ENCODE data around the gene HSPA14. TPM values are rescaled to one million over a fixed set of nuclear protein-coding genes. Genes with fewer than 3 reads are reported as not detected.
"Not testable (repeated sequence)": the region's sequence is repeated elsewhere in the genome, so short reads cannot be mapped to it uniquely, and the experiment has no call there.

HSPA14 gene
- total and polyA plus RNA-seq, 4 donors: 14.8 to 17.7 (median 16.5) TPM

GRCh38 chr10:14859043-14859442 lies 20.9 kb downstream of the HSPA14 start:
- WGBS (ENCODE audit: insufficient coverage): 88% methylated on average over 3 of the region's 5 CpGs
- no peak overlapping the region for H3K4me3 ChIP-seq (ENCODE audit: low read depth, low read length)
- DNase-seq (ENCODE audit: low read depth in 4 of 6, low spot score in 6 of 6): no peak
- no peak overlapping the region for H3K27ac ChIP-seq (ENCODE audit: low read depth, low read length)
- no peaks in the 10 kb centered on the region for H3K4me1 ChIP-seq (ENCODE audit: control insufficient read depth, insufficient read depth, low read length)
- H3K9me3 ChIP-seq (ENCODE audit: control insufficient read depth, insufficient read depth, low read length): no peaks in the 10 kb centered on the region
- no peaks in the 10 kb centered on the region for H3K27me3 ChIP-seq (ENCODE audit: control insufficient read depth, insufficient read depth, low read length)
- peaks cover 15% of the 10 kb centered on the region for H3K36me3 ChIP-seq (ENCODE audit: control insufficient read depth, insufficient read depth, low read length)

GRCh38 chr10:14859775-14860174 lies 21.7 kb downstream of the HSPA14 start:
- no peak for DNase-seq (ENCODE audit: low read depth in 4 of 6, low spot score in 6 of 6)
- Histone ChIP-seq H3K4me1 (ENCODE audit: control insufficient read depth, insufficient read depth, low read length) (no peaks in the 10 kb centered on the region), H3K27ac (ENCODE audit: low read depth, low read length) (no peak overlapping the region), H3K27me3 (ENCODE audit: control insufficient read depth, insufficient read depth, low read length) (no peaks in the 10 kb centered on the region), H3K9me3 (ENCODE audit: control insufficient read depth, insufficient read depth, low read length) (no peaks in the 10 kb centered on the region), H3K36me3 (ENCODE audit: control insufficient read depth, insufficient read depth, low read length) (peaks cover 15% of the 10 kb centered on the region), H3K4me3 (ENCODE audit: low read depth, low read length) (no peak overlapping the region)

- Histone ChIP-seq H3K9me3 (ENCODE audit: control insufficient read depth, insufficient read depth, low read length) (no peaks in the 10 kb centered on the region), H3K36me3 (ENCODE audit: control insufficient read depth, insufficient read depth, low read length) (peaks cover 15% of the 10 kb centered on the region), H3K27ac (ENCODE audit: low read depth, low read length) (no peak overlapping the region), H3K4me1 (ENCODE audit: control insufficient read depth, insufficient read depth, low read length) (no peaks in the 10 kb centered on the region), H3K27me3 (ENCODE audit: control insufficient read depth, insufficient read depth, low read length) (no peaks in the 10 kb centered on the region), H3K4me3 (ENCODE audit: low read depth, low read length) (no peak overlapping the region)
- WGBS (ENCODE audit: insufficient coverage): 85% methylated on average over 1 of the region's 1 CpG
- DNase-seq (ENCODE audit: low read depth in 4 of 6, low spot score in 6 of 6): no peak
These were observed 22.7 kb downstream of the HSPA14 start for GRCh38 chr10:14860791-14861190.

GRCh38 chr10:14864466-14864865 lies 26.4 kb downstream of the HSPA14 start:
- not testable (repeated sequence) for DNase-seq (ENCODE audit: low read depth in 4 of 6, low spot score in 6 of 6); H3K9me3 ChIP-seq (ENCODE audit: control insufficient read depth, insufficient read depth, low read length); H3K4me3 ChIP-seq (ENCODE audit: low read depth, low read length); H3K27me3 ChIP-seq (ENCODE audit: control insufficient read depth, insufficient read depth, low read length); H3K27ac ChIP-seq (ENCODE audit: low read depth, low read length); H3K4me1 ChIP-seq (ENCODE audit: control insufficient read depth, insufficient read depth, low read length)
- WGBS (ENCODE audit: insufficient coverage): no CpG with 5 or more reads among the region's 6 CpGs
- peaks cover 16% of the 10 kb centered on the region for H3K36me3 ChIP-seq (ENCODE audit: control insufficient read depth, insufficient read depth, low read length)

GRCh38 chr10:14864871-14865270 lies 26.8 kb downstream of the HSPA14 start:
- H3K9me3 ChIP-seq (ENCODE audit: control insufficient read depth, insufficient read depth, low read length): not testable (repeated sequence)
- peaks cover 16% of the 10 kb centered on the region for H3K36me3 ChIP-seq (ENCODE audit: control insufficient read depth, insufficient read depth, low read length)
- WGBS (ENCODE audit: insufficient coverage): no CpG with 5 or more reads among the region's 3 CpGs

GRCh38 chr10:14873090-14873760 lies 35.1 kb downstream of the HSPA14 start:
- Histone ChIP-seq H3K36me3 (ENCODE audit: control insufficient read depth, insufficient read depth, low read length) (peaks cover 8% of the 10 kb centered on the region), H3K4me1 (ENCODE audit: control insufficient read depth, insufficient read depth, low read length) (peaks cover 6% of the 10 kb centered on the region), H3K27ac (ENCODE audit: low read depth, low read length) (no peak overlapping the region), H3K27me3 (ENCODE audit: control insufficient read depth, insufficient read depth, low read length) (no peaks in the 10 kb centered on the region), H3K9me3 (ENCODE audit: control insufficient read depth, insufficient read depth, low read length) (no peaks in the 10 kb centered on the region), H3K4me3 (ENCODE audit: low read depth, low read length) (no peak overlapping the region)
- no peak for DNase-seq (ENCODE audit: low read depth in 4 of 6, low spot score in 6 of 6)
- no CpG with 5 or more reads among the region's 2 CpGs for WGBS (ENCODE audit: insufficient coverage)

More at GRCh38 chr10:14864871-14865270, 26.8 kb downstream of the HSPA14 start:
- not testable (repeated sequence) for H3K27ac ChIP-seq (ENCODE audit: low read depth, low read length); H3K4me1 ChIP-seq (ENCODE audit: control insufficient read depth, insufficient read depth, low read length); H3K4me3 ChIP-seq (ENCODE audit: low read depth, low read length); DNase-seq (ENCODE audit: low read depth in 4 of 6, low spot score in 6 of 6); H3K27me3 ChIP-seq (ENCODE audit: control insufficient read depth, insufficient read depth, low read length)

- Histone ChIP-seq H3K4me3 (ENCODE audit: low read depth, low read length) (no peak overlapping the region), H3K27ac (ENCODE audit: low read depth, low read length) (no peak overlapping the region), H3K27me3 (ENCODE audit: control insufficient read depth, insufficient read depth, low read length) (no peaks in the 10 kb centered on the region), H3K4me1 (ENCODE audit: control insufficient read depth, insufficient read depth, low read length) (peaks cover 8% of the 10 kb centered on the region), H3K36me3 (ENCODE audit: control insufficient read depth, insufficient read depth, low read length) (peaks cover 2% of the 10 kb centered on the region), H3K9me3 (ENCODE audit: control insufficient read depth, insufficient read depth, low read length) (no peaks in the 10 kb centered on the region)
- no peak for DNase-seq (ENCODE audit: low read depth in 4 of 6, low spot score in 6 of 6)
- 90% methylated on average over 7 of the region's 12 CpGs for WGBS (ENCODE audit: insufficient coverage)
These were observed 37.8 kb downstream of the HSPA14 start for GRCh38 chr10:14875941-14876340.

- H3K27me3 ChIP-seq (ENCODE audit: control insufficient read depth, insufficient read depth, low read length): no peaks in the 10 kb centered on the region
- H3K4me1 ChIP-seq (ENCODE audit: control insufficient read depth, insufficient read depth, low read length): peaks cover 8% of the 10 kb centered on the region
- H3K9me3 ChIP-seq (ENCODE audit: control insufficient read depth, insufficient read depth, low read length): no peaks in the 10 kb centered on the region
- H3K4me3 ChIP-seq (ENCODE audit: low read depth, low read length): no peak overlapping the region
- 90% methylated on average over 9 of the region's 9 CpGs for WGBS (ENCODE audit: insufficient coverage)
- H3K36me3 ChIP-seq (ENCODE audit: control insufficient read depth, insufficient read depth, low read length): peaks cover 2% of the 10 kb centered on the region
- DNase-seq (ENCODE audit: low read depth in 4 of 6, low spot score in 6 of 6): no peak
- H3K27ac ChIP-seq (ENCODE audit: low read depth, low read length): peak overlapping the region; percentile 15
These were observed 38.7 kb downstream of the HSPA14 start for GRCh38 chr10:14876764-14877163.

GRCh38 chr10:14878266-14879123 lies 40.4 kb downstream of the HSPA14 start, which contains the start of gene SUV39H2:
Gene SUV39H2, plus strand, starts transcription at chr10:14878866. Its CDS starts 23 bp downstream, at chr10:14878889.
- Histone ChIP-seq H3K27ac (ENCODE audit: low read depth, low read length) (peak within 1 kb of the TSS; percentile 99), H3K4me3 (ENCODE audit: low read depth, low read length) (peak within 1 kb of the TSS; percentile 100), H3K27me3 (ENCODE audit: control insufficient read depth, insufficient read depth, low read length) (no peaks in the 10 kb centered on the region), H3K36me3 (ENCODE audit: control insufficient read depth, insufficient read depth, low read length) (no peaks in the 10 kb centered on the region), H3K4me1 (ENCODE audit: control insufficient read depth, insufficient read depth, low read length) (peaks cover 8% of the 10 kb centered on the region), H3K9me3 (ENCODE audit: control insufficient read depth, insufficient read depth, low read length) (no peaks in the 10 kb centered on the region)
- peak; percentile 84 to 99 (median 94) for DNase-seq (ENCODE audit: low read depth in 4 of 6, low spot score in 6 of 6)
- 0% methylated on average over 101 of the region's 102 CpGs for WGBS (ENCODE audit: insufficient coverage)
